Stomach smooth muscle (tissue), 2 donors: Measurements from ENCODE around the gene EPHA8.

Source experiments
- H3K27ac ChIP-seq: one replicate; pipeline ENCODE4 v1.7.0; 2013; ENCODE audit warnings: mild to moderate bottlenecking, low read length, inconsistent platforms
- H3K27me3 ChIP-seq, 2 donors: one replicate each; pipeline ENCODE4 v1.7.0; 2013; ENCODE audit warnings: low read length in 2 of 2; ENCODE audit not compliant: insufficient read depth in 2 of 2, control insufficient read depth in 1 of 2
- H3K36me3 ChIP-seq, 2 donors: one replicate each; pipeline ENCODE4 v1.7.0; 2013; ENCODE audit warnings: low read length in 2 of 2; ENCODE audit not compliant: control insufficient read depth in 2 of 2, insufficient read depth in 2 of 2
- H3K4me1 ChIP-seq: one replicate; pipeline ENCODE4 v1.7.0; 2013; ENCODE audit warnings: low read length; ENCODE audit not compliant: control insufficient read depth, insufficient read depth
- H3K4me3 ChIP-seq, 2 donors: one replicate each; pipeline ENCODE4 v1.7.0; 2013; ENCODE audit warnings: low read length in 2 of 2
- H3K9ac ChIP-seq, 2 donors: one replicate each; pipeline ENCODE4 v1.7.0; 2013; ENCODE audit warnings: low read length in 2 of 2, mild to moderate bottlenecking in 1 of 2
- H3K9me3 ChIP-seq, 2 donors: one replicate each; pipeline ENCODE4 v1.7.0; 2013; ENCODE audit warnings: low read length in 2 of 2; ENCODE audit not compliant: control insufficient read depth in 2 of 2
- donor health status: healthy.
- donor health status: Pancreatic carcinoma.

Gene EPHA8

DNA sequence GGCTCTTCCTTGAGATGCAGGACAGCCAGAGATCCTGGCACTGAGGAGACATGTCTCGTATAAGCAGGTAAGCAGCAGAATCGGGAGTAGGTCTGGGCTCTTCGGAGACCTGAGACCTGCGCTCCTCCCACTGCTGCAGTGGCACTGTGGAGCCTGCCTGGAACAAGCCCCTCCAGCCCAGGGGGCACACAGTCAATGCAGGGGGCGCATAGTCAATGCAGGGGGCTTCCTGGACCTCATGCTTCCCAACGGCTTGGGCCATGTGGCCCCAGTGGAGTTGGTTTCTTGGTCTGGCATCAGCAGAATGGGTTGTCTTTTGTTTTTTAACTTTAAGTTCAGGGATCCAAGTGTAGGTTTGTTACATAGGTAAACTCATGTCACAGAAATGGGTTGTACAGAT is 27.9 kb upstream of the EPHA8 start:
- Histone ChIP-seq H3K27me3 (no peaks in the 10 kb centered on the region), H3K36me3 (peaks cover 2 to 5% of the 10 kb centered on the region in 2 donors), H3K27ac (no peak overlapping the region), H3K4me3 (no peak overlapping the region), H3K4me1 (peaks cover 22% of the 10 kb centered on the region), H3K9me3 (no peaks in the 10 kb centered on the region), H3K9ac (no peak overlapping the region)

DNA sequence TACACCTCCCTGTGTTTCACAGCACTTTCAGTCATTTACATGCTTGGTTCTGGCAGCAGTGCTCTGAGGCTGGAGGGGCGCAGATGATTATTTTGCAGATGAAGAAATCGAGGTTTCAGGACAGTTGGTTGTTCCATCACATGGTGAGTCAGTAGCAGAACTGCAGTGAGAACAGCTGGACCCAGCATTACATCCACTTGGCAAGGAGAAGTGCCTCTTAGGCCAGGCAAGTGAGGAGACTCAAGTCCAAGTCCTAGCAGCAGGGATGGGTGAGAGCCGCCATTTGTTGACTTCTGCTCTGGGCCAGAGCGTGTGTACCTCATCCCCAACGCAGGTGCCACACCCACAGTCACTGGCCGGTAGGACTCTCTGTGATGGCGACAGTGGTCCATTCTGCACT is 26.8 kb upstream of the EPHA8 start:
- Histone ChIP-seq H3K27me3 (no peaks in the 10 kb centered on the region), H3K27ac (no peak overlapping the region), H3K4me3 (no peak overlapping the region), H3K9ac (no peak overlapping the region), H3K36me3 (peaks cover 2 to 5% of the 10 kb centered on the region in 2 donors), H3K9me3 (no peaks in the 10 kb centered on the region), H3K4me1 (peaks cover 11% of the 10 kb centered on the region)

DNA sequence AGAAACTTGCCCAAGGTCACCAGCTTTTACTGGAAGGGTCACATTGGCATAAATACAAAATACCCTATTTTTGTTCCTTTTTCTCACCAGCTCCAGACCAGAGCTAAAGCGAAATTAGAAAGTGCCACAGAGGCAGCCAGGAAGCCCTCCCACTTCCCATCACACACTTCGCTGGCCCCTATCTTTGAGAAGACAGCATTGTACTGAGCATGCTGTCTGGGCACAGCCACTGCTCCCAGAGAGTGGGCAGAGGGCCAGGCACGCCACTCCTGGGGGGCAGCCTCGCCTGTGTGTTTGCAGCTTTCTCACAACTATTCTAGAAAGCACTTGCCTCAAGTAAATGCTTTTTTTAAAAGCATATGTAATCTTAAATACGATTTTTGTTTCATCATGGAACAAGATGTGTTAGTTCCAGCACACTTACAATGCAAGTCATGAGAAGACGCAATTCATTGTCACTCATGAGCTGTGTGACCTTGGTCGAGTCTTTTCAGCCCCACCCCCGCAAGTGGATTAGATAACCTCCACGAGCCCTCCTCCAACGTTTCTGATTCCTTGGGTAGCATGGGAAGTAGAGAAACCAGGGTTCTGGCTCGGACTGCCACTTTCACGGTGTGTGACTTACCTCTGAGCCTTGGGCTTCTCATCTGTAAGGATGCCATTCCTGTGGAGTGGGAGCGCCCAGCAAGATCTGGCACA is 25.7 kb upstream of the EPHA8 start:
- H3K4me1 ChIP-seq: peaks cover under 1% of the 10 kb centered on the region
- H3K36me3 ChIP-seq: peaks cover 2 to 5% of the 10 kb centered on the region in 2 donors
- H3K27me3 ChIP-seq: no peaks in the 10 kb centered on the region
- no peak overlapping the region for H3K4me3 ChIP-seq
- H3K9ac ChIP-seq: no peak overlapping the region
- no peak overlapping the region for H3K27ac ChIP-seq
- H3K9me3 ChIP-seq: no peaks in the 10 kb centered on the region

DNA sequence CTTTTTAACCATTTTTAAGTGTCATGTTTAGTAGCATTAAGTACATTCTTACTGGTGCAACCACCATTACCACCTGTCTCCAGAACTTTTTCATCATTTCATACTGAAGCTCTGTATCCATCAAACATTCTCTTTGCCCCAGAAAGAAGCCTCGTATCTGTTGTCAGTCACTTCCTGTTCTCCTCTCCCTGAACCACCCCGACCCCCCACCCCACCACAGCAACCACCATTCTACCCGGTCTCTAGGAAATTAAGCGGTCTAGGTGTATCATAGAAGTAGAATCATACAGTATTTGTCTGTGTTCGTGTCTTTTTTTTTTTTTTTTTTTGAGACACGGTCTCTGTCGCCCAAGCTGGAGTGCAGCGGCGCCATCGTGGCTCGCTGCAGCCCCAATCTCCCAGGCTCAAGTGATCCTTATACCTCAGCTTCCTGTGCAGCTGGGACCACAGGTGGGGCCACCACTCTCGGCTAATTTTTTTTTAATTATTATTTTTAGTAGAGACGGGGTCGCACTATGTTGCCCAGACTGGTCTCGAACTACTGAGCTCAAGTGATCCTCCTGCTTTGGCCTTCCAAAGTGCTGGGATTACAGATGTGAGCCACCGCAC is 23.7 kb upstream of the EPHA8 start:
- Histone ChIP-seq H3K27me3 (peaks cover 2 to 3% of the 10 kb centered on the region in 2 donors), H3K4me1 (no peaks in the 10 kb centered on the region), H3K9ac (no peak overlapping the region), H3K9me3 (no peaks in the 10 kb centered on the region), H3K4me3 (no peak overlapping the region), H3K36me3 (peaks cover 0 to 2% of the 10 kb centered on the region in 2 donors), H3K27ac (no peak overlapping the region)

DNA sequence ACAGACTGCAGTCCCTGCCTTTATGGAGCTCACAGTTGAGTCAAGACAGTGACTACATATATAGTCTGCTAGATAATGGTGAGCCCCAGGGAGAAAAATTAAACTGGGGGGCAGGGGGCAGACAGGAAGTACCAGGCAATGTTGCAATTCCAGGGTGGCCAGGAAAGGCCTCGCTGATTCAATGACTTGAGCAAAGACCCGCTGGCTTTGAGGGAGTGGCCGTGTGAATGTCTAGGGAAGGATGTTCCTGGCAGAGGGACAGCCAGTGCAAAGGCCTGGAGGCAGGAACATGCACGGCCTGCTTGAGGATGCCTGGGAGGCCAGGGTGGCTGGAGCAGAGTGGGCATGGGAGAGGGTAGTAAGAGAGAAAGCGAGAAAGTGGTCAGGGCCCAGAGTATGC is 23.0 kb upstream of the EPHA8 start:
- H3K9ac ChIP-seq: no peak overlapping the region
- H3K27me3 ChIP-seq: peaks cover 2 to 8% of the 10 kb centered on the region in 2 donors
- peaks cover 0 to 2% of the 10 kb centered on the region in 2 donors for H3K36me3 ChIP-seq
- no peaks in the 10 kb centered on the region for H3K4me1 ChIP-seq
- no peak overlapping the region for H3K27ac ChIP-seq
- no peak overlapping the region for H3K4me3 ChIP-seq
- no peaks in the 10 kb centered on the region for H3K9me3 ChIP-seq

DNA sequence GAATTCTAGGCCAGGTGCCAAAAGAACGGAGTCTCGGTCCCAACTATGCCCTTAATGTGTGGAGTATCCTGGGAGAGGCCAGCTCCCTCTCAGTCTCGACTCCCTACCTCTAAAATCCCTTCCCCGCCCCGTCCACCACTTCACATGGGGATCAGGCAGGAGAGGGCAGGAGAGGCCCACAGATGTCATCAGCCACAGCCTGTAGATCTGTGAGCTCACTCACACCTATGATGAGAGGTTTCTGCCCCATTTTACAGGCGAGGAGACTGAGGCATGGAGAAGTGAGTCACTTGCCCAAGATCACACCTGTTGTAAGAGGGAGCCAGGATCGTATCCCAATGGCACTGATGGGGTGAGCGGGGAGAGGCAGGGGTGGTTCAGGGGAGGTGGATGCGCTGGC is 20.4 kb upstream of the EPHA8 start:
- no peaks in the 10 kb centered on the region for H3K9me3 ChIP-seq
- no peaks in the 10 kb centered on the region for H3K36me3 ChIP-seq
- no peak overlapping the region for H3K4me3 ChIP-seq
- no peaks in the 10 kb centered on the region for H3K4me1 ChIP-seq
- no peak overlapping the region for H3K9ac ChIP-seq
- peaks cover 2 to 13% of the 10 kb centered on the region in 2 donors for H3K27me3 ChIP-seq
- H3K27ac ChIP-seq: no peak overlapping the region

DNA sequence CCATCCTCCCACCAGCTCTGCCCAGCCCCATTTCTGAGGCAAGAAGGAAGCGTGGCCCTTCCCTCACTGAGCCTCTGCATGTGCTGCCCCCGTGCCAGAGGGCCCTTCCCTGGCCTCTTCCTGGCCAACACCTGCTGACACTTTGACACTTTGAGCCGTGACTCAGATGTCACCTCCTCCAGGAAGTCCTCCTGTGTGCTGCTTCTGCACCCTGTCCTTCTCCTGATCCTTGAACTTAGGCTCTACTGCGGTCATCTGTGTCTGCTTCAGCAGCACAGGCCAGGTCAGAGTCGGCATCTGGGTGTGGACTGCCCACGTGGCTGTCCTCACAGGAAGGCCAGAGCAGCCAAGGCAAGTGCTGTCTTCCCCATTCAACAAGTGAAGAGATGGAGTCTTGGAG is 19.6 kb upstream of the EPHA8 start:
- Histone ChIP-seq H3K4me3 (no peak overlapping the region), H3K27me3 (peaks cover 6 to 18% of the 10 kb centered on the region in 2 donors), H3K27ac (no peak overlapping the region), H3K36me3 (no peaks in the 10 kb centered on the region), H3K9ac (no peak overlapping the region), H3K4me1 (no peaks in the 10 kb centered on the region), H3K9me3 (no peaks in the 10 kb centered on the region)

DNA sequence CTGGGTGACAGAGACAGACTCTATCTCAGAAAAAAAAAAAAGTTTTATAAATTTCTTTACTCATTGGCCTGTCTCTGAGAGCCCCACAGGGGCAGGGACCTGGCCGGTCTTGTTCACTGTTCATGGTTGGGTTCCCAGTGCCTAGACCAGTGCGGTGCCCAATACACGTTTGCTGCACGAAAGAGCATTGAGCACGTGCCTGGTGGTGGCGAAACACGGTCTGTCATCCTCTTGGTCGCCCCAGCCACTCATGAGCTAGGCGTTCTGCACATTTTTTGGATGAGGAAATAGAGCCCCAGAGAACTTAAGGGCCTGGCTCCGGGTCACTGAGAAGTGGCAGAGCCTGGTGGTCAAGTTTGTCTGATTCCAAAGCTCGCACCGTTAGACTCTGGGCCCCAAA is 18.7 kb upstream of the EPHA8 start:
- Histone ChIP-seq H3K9me3 (no peaks in the 10 kb centered on the region), H3K27ac (no peak overlapping the region), H3K9ac (no peak overlapping the region), H3K36me3 (no peaks in the 10 kb centered on the region), H3K27me3 (peaks cover 10 to 24% of the 10 kb centered on the region in 2 donors), H3K4me3 (no peak overlapping the region), H3K4me1 (no peaks in the 10 kb centered on the region)

DNA sequence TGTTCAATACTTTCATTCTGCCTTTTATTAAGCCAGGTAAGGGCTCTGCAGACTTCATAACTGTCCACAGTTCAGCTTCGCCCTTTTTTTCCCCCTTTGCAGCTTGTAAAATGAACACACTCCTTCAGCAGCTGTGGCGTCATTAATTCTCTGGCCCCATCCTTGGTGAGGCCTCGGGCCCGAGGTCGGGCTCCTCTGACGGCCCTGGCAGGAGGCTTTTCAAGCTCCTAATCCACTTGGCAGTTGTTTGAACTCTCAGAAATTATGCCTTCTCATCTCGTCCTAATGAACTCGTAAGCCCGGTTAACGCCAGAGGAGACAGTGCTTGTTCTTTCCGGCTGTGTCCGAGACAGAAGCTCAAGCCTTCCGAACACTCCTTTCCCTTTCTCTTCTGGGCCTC is 18.1 kb upstream of the EPHA8 start:
- H3K4me3 ChIP-seq: no peak overlapping the region
- H3K4me1 ChIP-seq: no peaks in the 10 kb centered on the region
- H3K27ac ChIP-seq: no peak overlapping the region
- no peaks in the 10 kb centered on the region for H3K9me3 ChIP-seq
- peaks cover 12 to 27% of the 10 kb centered on the region in 2 donors for H3K27me3 ChIP-seq
- no peak overlapping the region for H3K9ac ChIP-seq
- H3K36me3 ChIP-seq: no peaks in the 10 kb centered on the region

DNA sequence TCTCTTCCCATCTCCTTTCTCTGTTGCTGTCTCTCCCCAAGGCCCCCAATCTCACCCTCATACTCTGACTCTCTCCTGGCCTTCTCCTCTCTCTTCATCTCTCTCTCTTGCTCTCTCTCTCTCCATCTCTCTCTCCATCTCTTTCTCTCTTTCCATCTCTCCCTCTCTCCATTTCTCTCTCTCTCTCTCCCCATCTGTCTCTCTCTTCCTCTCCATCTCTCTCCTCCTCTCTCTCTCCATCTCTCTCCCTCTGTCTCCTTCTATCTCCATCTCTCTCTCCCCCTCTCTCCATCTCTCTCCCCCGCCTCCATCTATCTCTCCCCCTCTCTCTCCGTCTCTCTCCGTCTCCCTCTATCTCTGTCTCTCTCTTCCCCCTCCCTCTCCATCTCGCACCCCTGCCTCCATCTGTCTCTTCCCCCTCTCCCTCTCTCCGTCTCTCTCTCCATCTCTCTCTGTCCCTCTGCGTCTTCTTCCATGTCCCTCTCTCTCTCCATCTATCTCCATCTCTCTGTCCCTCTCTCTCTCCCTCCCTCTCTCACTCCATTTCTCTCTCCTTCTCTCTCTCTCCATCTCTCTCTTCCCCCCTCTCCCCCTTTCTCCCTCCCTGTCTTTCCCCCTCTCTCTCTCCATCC is 16.0 kb upstream of the EPHA8 start:
- Histone ChIP-seq H3K27ac (no peak overlapping the region), H3K4me1 (no peaks in the 10 kb centered on the region), H3K9me3 (no peaks in the 10 kb centered on the region), H3K4me3 (no peak overlapping the region), H3K9ac (no peak overlapping the region), H3K36me3 (no peaks in the 10 kb centered on the region), H3K27me3 (peaks cover 17 to 29% of the 10 kb centered on the region in 2 donors)
